RCC 7860 (cell line): ENCODE data around the gene TRPV4.

Source experiments
- DNase-seq: peaks from one replicate; pipeline ENCODE4 v3.0.0-alpha.2; 2015; ENCODE audit warnings: low spot score
- FAIRE-seq: peaks from 2 replicates; lab custom pipeline; 2012; peaks lifted over from hg19 to GRCh38; lab: Jason Lieb, UNC

The TRPV4 gene

DNA sequence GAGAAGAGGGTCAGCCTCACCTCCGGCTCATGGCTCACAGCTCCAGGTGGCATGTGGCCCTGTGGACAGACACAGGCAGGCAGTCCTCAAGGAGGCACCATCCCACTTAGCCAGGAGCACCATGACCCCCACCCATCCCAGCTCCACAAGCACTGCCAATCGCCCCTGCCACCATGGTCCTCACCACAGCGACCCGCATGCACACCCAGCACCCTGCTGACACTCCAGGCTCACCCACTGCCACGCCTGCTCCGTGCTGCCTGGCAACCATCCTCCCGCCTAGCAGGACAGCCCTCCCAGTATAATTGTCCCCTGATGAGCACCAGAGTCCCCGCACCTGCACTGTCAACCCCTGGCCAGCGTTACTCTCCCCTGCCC lies 50.9 kb downstream of the TRPV4 start:
- DNase-seq: no peak

DNA sequence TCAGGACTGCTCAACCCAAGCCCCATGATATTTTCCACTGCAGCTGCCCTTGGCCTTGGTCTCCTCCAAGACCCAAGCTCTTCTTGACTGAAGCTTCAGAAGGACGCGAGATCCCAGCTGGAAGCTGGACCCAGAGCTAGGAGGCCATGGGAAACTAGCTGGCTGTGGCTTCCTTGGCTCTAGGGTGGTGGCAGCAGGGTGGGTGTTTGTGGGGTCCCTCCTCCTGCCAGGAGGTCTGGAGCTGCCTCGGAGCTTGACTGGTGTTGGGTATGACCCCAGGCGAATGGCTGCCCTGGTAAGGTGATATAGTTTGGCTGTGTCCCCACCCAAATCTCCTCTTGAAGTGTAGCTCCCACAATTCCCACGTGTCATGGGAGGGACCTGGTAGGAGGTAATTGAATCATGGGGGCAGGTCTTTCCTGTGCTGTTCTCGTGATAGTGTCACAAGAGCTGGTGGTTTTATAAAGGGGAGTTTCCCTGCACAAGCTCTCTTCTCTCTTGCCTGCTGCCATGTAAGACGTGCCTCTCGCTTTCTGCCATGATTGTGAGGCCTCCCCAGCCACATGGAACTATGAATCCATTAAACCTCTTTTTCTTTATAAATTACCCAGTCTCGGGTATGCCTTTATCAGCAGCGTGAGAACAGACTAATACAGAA lies 51.4 kb downstream of the TRPV4 start:
- no peak for DNase-seq
- FAIRE-seq: no peak

More for the DNA sequence above, 50.9 kb downstream of the TRPV4 start:
- no peak for FAIRE-seq

DNA sequence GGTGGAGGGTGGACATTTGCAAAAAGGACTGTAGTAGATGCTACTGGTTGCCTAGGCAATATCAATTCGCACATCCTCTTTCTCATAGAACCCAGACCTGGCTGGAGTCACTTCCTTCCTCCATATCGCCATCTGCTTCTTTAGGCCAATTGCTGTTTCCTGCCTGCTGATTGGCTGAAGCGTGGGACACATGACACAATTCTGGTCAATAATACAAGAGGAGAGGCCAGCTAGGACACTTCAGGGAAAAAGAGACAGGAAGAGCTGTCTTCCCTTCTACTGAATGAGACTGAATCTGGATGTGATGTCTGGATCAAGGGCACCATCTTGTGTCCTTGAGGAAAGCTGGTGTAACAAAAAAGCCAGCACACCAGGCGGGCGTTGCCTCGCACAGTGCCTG lies 53.8 kb downstream of the TRPV4 start:
- no peak for FAIRE-seq

DNA sequence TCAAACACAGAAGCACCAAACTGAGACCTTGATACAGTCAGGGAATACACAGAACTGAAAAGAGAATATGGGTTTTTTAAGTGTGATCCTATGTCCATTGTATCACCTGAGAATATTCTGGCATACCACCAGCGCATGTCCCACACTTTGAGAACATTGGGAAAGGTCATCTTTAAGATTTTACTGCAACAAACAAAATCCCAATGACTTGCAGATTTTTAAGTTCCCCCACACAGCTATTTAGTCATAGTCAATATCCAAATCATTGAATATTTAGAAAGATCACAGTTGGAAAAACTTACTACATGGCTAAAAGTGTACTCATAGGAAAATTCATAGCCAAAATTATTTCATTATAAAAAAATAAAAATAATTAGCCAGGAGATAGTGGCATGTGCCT lies 54.5 kb downstream of the TRPV4 start:
- FAIRE-seq (no peak), DNase-seq (no peak)

More for the DNA sequence above, 53.8 kb downstream of the TRPV4 start:
- no peak for DNase-seq

DNA sequence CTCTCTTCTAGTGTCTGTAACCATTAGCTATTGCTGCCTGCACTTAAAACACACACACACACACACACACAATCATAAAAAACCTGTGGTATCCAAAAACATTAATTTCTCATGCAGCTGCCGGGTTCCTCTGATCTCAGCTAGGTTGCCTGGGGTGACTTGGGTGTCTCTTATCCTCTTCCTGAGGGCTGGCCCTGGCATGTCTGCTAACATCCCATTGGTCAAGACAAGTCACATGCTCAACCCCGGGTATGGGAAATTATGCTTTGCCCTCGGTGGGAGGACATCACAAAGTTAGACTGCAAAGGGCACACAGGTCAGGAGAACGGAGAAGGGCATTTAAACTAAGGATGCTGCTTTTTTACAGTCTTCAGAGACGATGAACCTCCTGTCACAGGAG lies 55.7 kb downstream of the TRPV4 start:
- DNase-seq: peak; percentile 6
- no peak for FAIRE-seq

DNA sequence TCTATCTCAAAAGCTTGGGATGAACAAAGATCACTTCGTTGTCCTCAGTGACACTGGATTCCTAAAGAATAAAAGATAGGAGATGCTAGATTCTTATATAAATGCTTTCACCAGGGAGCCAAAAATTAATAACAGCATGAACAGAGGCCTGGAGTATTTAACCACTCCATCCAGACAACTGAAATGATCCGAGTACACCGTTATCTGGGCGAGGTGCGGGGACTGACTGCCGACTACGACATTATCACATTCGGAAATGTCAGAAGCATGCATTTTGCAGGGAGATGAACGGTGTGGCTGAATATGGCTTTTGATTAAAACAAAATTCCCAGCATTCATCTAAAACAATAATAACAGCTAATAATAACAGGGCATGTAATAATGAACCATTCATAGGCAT lies 56.6 kb downstream of the TRPV4 start:
- FAIRE-seq: no peak

DNA sequence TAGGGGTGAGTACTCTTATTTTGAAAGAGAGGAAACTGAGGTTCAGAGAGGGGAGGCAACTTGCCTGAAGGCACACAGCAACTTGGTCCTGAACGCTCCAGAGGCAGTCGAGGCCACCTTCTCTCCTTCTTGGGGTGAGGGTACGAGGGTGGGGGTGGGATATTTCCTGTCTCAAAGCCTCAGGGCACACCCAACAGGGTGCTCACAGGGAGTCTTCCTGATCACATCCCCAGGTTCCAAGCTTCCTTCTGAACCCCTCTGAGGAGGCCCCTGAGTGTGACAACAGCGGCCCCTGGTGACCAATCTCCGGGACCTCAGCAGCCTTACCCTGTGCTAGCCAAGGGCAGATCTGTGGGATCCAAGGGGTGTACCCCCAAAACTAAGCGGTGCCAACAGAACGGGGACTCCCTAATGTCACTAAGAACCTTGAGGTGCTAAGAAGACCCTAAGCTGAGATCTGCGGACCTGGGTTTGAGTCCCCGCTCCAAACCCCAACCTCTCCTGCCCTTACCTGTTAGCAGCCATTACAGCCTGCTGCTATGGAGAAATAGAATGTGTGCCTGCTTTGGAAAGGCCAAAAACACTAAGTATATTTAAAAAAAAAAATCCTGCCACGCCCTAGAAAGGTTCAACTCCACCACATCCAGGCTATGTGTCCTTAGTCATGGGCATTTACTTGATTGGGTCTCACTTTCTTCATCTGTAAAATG lies 57.9 kb downstream of the TRPV4 start:
- FAIRE-seq (no peak), DNase-seq (peak; percentile 30)

More for the DNA sequence above, 56.6 kb downstream of the TRPV4 start:
- no peak for DNase-seq

DNA sequence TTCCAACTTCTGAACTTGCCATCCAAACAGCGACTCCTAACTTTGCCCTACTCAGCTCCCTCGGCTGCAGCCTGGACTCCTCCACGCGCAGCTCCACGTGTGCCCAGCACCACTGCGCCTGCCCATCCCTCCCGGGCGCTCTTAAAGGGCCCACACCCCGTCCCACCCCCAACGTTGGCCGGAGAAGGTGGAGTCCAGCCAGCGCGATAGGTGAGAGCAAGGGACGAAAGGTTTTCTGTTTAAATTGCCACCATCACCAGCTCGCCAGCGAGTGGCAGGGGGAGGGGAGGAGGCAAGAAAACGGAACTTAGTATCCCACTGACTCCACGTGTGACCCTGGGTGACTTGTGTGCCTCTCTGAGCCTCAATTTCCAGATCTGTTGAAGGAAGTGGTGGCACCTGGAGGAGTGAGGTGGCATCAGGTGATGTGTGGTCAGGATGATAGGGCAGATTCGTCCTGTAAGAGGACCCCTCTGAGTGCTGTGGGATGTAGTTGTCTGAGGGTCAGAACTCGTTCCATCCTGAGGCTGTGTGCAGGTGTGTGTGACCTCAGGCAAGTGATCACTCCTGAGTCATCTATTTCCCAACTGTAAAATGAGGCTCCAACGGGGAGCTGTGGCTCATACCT lies 59.7 kb downstream of the TRPV4 start:
- DNase-seq: no peak
- no peak for FAIRE-seq

DNA sequence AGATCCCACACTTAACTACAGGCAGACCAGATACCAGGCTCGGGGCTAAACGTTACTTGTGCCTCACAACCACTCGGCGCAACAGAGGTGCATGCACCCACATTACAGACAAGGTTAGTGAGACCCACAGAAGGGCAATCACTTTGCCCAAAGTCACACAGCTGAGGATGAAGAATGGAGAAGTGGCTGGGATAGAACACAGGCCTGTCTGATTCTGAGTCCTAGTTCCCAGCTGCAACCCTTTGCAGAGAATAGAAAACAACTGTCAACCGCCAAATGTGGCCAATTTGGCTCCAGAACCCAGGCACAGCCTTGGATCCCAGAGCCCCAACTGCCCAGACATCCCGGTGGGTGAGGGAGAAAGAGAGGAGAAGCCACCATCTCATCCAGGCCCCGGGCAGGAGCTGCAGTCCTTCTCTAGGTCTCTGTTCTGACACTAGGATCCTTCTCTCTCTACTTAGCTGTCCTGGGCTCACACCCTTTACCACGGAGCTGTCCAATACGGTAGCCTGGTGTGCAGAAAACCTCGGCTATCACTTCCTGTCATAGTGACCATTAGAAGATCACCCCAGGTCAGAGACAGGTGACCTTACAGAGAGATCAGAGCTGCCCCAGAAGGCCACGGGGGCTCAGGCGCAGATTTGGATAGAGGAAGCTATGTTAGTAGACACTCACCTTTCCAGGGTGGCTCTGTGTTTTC lies 60.4 kb downstream of the TRPV4 start:
- no peak for DNase-seq
- FAIRE-seq: no peak

DNA sequence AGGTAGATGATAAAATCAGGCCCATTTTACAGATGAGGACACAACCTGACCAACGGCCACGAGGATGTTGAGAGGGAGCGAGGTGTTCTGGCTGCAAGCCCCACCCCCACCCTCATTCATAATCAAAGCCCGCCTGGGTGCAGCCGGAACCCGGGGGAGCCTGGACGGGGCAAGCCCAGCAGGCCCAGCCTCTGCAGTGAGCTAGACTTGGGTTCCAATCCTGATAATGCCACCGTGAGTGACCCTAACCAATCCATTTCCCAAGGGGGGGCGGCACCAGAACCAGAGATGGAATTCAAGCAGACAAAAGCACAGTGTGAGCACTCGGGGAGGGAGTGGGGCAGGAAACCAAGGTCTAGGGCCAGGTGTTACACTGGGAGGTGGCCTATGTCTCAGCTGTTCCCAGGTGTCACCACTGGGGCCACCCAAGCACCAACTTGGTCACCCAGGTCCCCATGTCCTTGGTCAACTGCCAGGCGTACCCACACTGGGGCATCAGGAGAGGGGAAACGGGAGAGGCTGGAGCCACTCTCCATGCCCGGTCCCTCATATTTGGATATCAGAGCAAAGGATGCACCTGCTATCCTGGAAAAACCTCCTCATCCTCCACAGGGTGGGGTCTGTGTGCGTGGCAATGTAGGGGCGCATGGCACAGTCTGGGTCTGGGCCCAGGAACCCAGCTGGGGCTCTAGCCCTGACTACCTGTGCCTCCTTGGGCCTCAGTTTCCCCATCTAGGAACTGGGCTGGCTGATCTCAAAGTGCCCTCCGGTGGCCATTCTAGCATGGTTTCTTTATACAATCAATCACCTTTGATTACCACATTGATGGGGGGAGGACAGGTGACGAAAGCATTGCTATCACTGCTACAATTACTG lies 61.2 kb downstream of the TRPV4 start:
- DNase-seq (no peak), FAIRE-seq (no peak)

DNA sequence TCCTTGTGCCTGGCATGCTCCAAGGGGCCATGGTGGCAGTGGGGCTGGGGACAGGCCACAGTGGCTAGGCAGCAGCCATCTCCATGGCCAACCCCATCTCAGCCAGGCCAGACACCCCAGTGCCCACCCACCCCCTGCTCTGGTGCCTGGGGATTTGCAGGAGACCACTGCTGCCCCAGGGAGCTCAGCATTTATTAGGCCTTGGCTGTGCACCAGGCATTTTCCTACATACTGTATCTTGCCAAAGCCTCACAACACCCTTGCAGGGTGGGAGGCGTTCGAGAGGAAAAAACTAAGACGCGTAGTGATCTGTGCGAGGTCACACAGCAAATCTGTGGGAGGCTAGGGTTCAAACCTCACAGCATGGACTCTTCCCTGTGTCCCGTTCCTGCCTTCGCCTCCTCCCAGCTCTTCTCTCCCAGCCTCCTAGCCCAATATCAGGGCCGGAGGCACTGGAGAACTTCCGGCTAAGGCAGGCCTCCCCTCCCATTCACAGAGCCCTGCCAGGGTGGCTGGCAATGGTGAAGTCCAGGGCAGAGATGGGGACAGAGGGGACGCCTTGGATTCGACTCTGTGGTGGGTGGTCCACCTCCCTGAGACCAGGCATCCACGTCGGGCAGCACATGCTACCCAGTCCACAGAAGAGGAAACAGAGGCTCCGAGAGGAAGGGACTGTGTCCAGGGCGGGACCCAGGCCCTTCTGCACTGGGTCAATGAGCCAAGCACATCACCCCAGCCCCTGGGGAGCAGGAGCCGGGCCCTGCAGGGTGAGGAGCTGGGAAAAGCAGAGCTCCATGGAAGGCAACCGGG lies 62.1 kb downstream of the TRPV4 start:
- no peak for DNase-seq
- FAIRE-seq: no peak

DNA sequence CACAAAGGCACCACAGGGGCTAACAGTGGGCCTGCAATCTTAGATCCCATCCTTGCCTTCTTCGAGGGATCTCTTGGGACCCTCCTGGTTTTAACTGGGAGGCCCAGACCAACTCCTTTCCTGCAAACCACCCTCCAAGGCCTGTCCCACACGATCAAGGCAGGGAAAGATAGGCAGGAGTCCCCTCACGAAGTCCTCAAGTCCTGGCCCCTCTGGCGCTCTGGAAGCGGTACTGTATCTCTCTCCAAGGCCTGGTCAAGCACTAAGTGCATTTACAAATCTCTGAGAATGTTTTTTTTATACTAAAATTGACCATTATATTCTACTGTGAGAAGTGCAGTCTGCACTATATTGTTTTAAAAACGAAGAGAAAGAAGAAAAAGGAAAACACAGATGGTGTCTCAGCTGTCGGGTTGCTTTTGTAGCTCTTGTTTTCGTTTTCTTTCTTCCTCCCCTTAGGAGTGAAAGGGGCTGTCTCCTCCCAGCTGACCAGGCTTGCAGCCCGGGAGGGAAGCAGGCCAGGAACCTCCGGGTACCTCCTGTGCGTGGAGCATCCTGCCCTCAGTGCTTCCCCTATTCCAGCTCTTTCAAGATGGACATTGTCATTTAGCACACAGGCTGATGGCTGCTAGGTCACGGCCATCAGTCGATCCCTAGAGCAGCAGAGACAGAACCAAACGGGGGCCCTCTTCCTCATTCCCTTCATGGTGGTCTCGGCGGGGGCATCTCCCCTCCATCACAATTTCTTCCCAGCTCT lies 62.9 kb downstream of the TRPV4 start:
- FAIRE-seq (no peak), DNase-seq (no peak)

DNA sequence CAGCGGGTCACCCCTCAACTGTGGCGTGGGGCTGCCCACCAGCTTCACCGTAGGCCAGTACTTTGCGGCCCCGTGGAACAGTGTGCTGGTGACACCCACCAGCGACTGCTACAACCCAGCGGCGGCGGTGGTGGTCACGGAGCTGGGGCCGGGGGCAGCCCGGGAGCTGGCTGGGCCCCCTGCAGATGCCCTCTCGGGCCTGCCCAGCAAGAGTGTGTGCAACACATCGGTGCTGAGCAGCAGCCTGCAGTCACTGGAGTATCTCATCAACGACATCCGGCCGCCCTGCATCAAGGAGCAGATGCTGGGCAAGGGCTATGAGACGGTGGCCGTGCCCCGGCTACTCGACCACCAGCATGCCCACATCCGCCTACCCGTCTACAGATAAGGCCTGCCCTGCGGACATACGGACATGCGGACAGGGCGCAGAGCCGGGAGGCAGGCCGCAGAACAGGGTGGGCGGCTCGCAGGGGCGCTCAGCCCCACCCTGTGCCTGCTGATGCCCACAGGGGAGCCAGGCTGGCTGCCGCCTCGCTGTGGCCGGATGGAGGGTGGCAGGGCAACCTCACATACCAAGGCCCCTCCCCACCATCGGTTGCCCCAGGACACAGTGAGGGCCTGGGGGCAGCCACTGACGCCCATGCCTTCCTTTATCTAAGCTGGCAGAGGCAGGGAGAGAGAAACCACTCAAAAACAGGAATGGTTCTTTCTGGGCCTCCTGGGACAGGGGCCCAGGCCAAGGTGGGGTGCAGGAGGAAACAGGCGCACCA lies 64.1 kb downstream of the TRPV4 start:
- DNase-seq (no peak), FAIRE-seq (no peak)

DNA sequence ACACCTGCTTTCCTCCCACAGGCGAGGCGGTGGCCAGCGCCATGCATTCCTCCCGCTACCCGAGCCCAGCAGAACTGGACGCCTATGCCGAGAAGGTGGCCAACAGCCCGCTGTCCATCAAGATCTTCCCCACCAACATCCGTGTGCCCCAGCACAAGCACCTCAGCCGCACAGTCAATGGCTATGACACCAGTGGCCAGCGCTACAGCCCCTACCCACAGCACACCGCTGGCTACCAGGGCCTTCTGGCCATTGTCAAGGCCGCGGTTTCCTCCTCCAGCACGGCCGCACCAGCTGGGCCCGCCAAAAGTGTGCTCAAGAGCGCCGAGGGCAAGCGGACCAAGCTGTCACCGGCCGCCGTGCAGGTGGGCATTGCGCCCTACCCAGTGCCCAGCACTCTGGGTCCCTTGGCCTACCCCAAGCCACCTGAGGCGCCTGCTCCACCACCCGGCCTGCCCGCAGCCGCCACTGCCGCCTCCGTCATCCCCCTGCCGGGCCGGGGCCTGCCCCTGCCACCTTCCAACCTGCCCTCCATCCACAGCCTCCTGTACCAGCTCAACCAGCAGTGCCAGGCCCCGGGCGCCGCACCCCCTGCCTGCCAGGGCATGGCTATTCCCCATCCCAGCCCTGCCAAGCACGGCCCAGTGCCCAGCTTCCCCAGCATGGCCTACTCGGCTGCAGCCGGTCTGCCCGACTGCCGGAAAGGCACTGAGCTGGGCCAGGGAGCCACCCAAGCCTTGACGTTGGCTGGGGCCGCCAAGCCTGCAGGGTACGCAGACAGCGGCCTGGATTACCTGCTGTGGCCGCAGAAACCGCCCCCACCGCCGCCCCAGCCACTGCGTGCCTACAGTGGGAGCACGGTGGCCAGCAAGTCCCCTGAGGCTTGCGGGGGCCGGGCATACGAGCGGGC lies 65.0 kb downstream of the TRPV4 start:
- DNase-seq (no peak), FAIRE-seq (no peak)

DNA sequence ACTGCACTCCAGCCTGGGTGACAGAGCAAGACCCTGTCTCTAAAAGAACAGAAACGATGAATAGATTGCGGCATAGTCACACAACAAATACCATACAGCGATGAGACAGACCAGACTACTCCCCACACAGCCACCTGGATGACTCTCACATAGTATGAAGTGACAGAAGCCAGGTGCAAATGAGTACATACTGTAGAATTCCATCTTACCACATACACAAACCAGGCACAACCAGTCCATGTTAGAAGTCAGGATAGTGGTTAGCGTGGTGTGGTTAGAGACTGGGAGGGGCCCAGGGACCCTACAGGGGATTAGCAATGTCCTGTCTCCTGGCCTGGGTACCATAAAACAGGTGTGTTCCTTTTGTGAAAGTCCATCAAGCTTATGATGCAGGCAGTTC lies 65.7 kb downstream of the TRPV4 start:
- FAIRE-seq: no peak

DNA sequence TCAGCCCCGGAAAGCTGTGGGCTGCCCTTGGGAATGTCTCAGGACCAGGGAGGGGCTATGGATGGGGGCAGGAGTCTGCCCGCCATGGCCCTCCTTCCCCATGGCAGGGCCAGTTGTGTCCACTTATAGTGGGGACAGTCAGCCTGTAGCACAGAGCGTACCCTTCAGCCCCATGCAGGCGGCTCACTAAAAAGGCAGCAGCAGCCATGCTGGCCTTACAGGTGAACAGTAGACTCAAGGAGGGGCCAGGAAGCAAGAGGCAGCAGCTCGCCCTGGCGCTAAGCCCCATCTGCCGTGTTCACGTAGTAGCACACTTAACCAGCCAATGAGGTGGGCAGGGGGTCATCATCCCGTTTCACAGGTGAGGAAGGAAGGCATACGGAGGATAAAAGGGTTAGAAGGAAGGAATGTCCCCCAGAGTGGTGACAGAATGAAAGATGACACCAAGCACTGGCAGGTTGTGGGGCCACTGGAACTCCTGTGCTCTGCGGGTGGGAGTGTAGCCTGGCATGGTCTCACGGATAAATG lies 66.9 kb downstream of the TRPV4 start:
- DNase-seq (no peak), FAIRE-seq (no peak)

More for the DNA sequence above, 65.7 kb downstream of the TRPV4 start:
- no peak for DNase-seq

DNA sequence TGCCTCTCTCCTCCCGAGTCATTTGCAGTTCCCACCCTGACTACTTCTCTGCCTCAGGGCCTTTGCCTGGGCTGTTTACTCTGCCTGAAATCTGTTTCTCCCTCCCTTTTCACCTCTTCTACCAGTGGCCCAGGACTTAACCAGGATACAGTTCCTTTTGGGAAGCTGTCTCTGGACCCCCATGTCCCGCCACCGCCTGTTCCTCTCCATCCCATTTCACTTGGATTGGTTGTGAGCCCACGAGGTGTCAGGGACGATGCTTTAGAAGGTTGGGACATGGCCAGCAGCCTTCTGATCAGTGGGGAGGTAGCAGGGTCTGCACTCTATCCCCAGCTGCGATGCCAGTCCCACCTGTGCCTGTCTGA lies 67.8 kb downstream of the TRPV4 start:
- DNase-seq (no peak), FAIRE-seq (no peak)
